ENCODE measurements around the gene TRAT1.

TRAT1 gene

GRCh38 chr3:108862865-108863798 lies 40.5 kb downstream of the TRAT1 start:
- peak in 1 of 2 donors; percentile 13 for DNase-seq

- no peak for DNase-seq
Observed at GRCh38 chr3:108863799-108864135, 41.2 kb downstream of the TRAT1 start.

- DNase-seq = no peak
Observed at GRCh38 chr3:108877901-108878300, 55.3 kb downstream of the TRAT1 start.

GRCh38 chr3:108879915-108880314 lies 57.3 kb downstream of the TRAT1 start:
- DNase-seq = no peak

GRCh38 chr3:108882762-108883161 lies 60.2 kb downstream of the TRAT1 start:
- no peak for DNase-seq

- no peak for DNase-seq
Observed at GRCh38 chr3:108883373-108883772, 60.8 kb downstream of the TRAT1 start.

GRCh38 chr3:108887121-108887520 lies 64.5 kb downstream of the TRAT1 start:
- DNase-seq = no peak

GRCh38 chr3:108887777-108888176 lies 65.2 kb downstream of the TRAT1 start:
- no peak for DNase-seq

- DNase-seq = no peak
Observed at GRCh38 chr3:108891833-108892232, 69.2 kb downstream of the TRAT1 start.

- DNase-seq = no peak
Observed at GRCh38 chr3:108894981-108895380, 72.4 kb downstream of the TRAT1 start.

GRCh38 chr3:108897883-108898282 lies 75.3 kb downstream of the TRAT1 start:
- DNase-seq = no peak

- no peak for DNase-seq
Observed at GRCh38 chr3:108899530-108899929, 76.9 kb downstream of the TRAT1 start.
